AG04450 (cell line): ENCODE data around the gene IL22RA1. TPM values are rescaled to one million over a fixed set of nuclear protein-coding genes. Genes with fewer than 3 reads are reported as not detected.
A peak's percentile ranks its signal among the peaks of the same experiment; 100 is the strongest.

ENCODE experiments used
- CTCF ChIA-PET: fragments of 300-600, 350-600 bp; formaldehyde crosslinking; extraction: SDS; loops from one replicate; lab custom pipeline; 2022; ENCODE audit warnings: antibody characterized with exemption, inconsistent platforms; lab: Charles Lee
- POLR2A ChIA-PET: fragments of 350-600 bp; formaldehyde crosslinking; extraction: SDS; loops from one replicate; lab custom pipeline; 2021; ENCODE audit warnings: antibody characterized with exemption, inconsistent platforms; lab: Yijun Ruan, JAX
- DNase-seq: peaks from one replicate; pipeline ENCODE4 v3.0.0-alpha.2; 2011; ENCODE audit warnings: low read depth, low spot score
- H3K27ac ChIP-seq: one replicate; pipeline ENCODE4 v1.5.1; 2012; ENCODE audit warnings: low read depth, low read length, control low read depth
- H3K27me3 ChIP-seq: one replicate; pipeline ENCODE4 v1.6.0; 2012; ENCODE audit warnings: low read length; ENCODE audit not compliant: control insufficient read depth, insufficient read depth
- H3K4me3 ChIP-seq: 2 replicates; pipeline ENCODE4 v1.5.1; 2011; ENCODE audit warnings: mild to moderate bottlenecking, low read depth, low read length, control low read depth
- H3K9me3 ChIP-seq: 2 replicates; pipeline ENCODE4 v1.5.1; 2012; ENCODE audit warnings: low read length; ENCODE audit not compliant: control insufficient read depth, insufficient read depth
- CTCF ChIP-seq: IDR thresholded peaks from 2 replicates; pipeline ENCODE4 v1.5.1; 2011; ENCODE audit warnings: low read depth, low read length, control low read depth, inconsistent platforms
- polyA plus RNA-seq: library from polyadenylated mRNA; depleted of rRNA; stranded (reverse); fragments of >200 nt; gene quantifications from 2 replicates; pipeline ENCODE4 v1.2.3, GENCODE V29; 2011

Gene IL22RA1
- polyA plus RNA-seq, 1 experiment = not detected

- POLR2A ChIA-PET = no interaction called here
- CTCF ChIA-PET = no interaction called here
- Histone ChIP-seq H3K4me3 (no peak overlapping the region), H3K9me3 (no peaks in the 10 kb centered on the region; the same call in 1 of the 2 replicates), H3K27me3 (peaks cover 22% of the 10 kb centered on the region), H3K27ac (no peak overlapping the region)
- TF ChIP-seq CTCF = no peak
- DNase-seq = no peak
Observed at GRCh38 chr1:24075590-24075854, 67.4 kb downstream of the IL22RA1 start.

- ChIA-PET POLR2A (no interaction called here), CTCF (no interaction called here)
- no peak for DNase-seq
- no peak overlapping the region for H3K27ac ChIP-seq
- H3K27me3 ChIP-seq = peaks cover 20% of the 10 kb centered on the region
- no peaks in the 10 kb centered on the region; the same call in 1 of the 2 replicates for H3K9me3 ChIP-seq
- no peak overlapping the region for H3K4me3 ChIP-seq
- TF ChIP-seq CTCF = no peak
Observed at GRCh38 chr1:24074817-24075589, 67.9 kb downstream of the IL22RA1 start.

- ChIA-PET CTCF (no interaction called here), POLR2A (no interaction called here)
- no peaks in the 10 kb centered on the region for H3K9me3 ChIP-seq
- no peak for TF ChIP-seq CTCF
- no peak overlapping the region for H3K4me3 ChIP-seq
- H3K27ac ChIP-seq = no peak overlapping the region
- peaks cover 14% of the 10 kb centered on the region for H3K27me3 ChIP-seq
- DNase-seq = no peak
Observed at GRCh38 chr1:24074196-24074595, 68.7 kb downstream of the IL22RA1 start.

GRCh38 chr1:24071941-24072340 is 71.0 kb downstream of the IL22RA1 start:
- no peak for TF ChIP-seq CTCF
- no peak overlapping the region for H3K27ac ChIP-seq
- DNase-seq = no peak
- H3K27me3 ChIP-seq = peaks cover 5% of the 10 kb centered on the region
- ChIA-PET POLR2A (no interaction called here), CTCF (interaction anchor here (0.6 to 1.9 kb wide), 12 partner anchors 10 to 559 kb away, joined by 3 to 11 read pairs (median 4); no protein-coding TSS in a partner anchor)
- no peak overlapping the region for H3K4me3 ChIP-seq
- H3K9me3 ChIP-seq = no peaks in the 10 kb centered on the region

GRCh38 chr1:24070821-24071393 is 72.0 kb downstream of the IL22RA1 start:
- CTCF ChIA-PET = interaction anchor here (0.6 to 1.9 kb wide), 19 partner anchors 9 to 564 kb away, joined by 3 to 11 read pairs (median 4); no protein-coding TSS in a partner anchor
- Histone ChIP-seq H3K27ac (no peak overlapping the region), H3K4me3 (no peak overlapping the region), H3K9me3 (no peaks in the 10 kb centered on the region), H3K27me3 (peaks cover 6% of the 10 kb centered on the region)
- peak; percentile 39 for DNase-seq
- peak; percentile 94 for TF ChIP-seq CTCF
- POLR2A ChIA-PET = no interaction called here
